PC-9 (cell line): ENCODE data around the gene LHX6.

Experiments
- CTCF ChIP-seq: fragments of 200-600 bp; sonication (generic); conservative IDR thresholded peaks from 2 replicates; pipeline ENCODE4 v1.6.1; 2017; ENCODE audit warnings: mixed run types, antibody characterized with exemption, mild to moderate bottlenecking, moderate library complexity
- EZH2 ChIP-seq: fragments of 200-600 bp; sonication (generic); IDR thresholded peaks from 2 replicates; pipeline ENCODE4 v1.8.0; 2017; ENCODE audit warnings: antibody characterized with exemption, low read depth

- TF ChIP-seq CTCF, result no peak
- TF ChIP-seq EZH2, result no peak
These were observed 7.5 kb downstream of the LHX6 start for GRCh38 chr9:122221183-122221811.
